GM21529 (cell line): ENCODE data around the gene FSTL1.

Source experiments
- ATAC-seq: cut with Tn5 transposase; IDR thresholded peaks from one replicate; pipeline ENCODE4 v1.9.1; 2021; ENCODE audit not compliant: unreplicated experiment

Gene FSTL1

DNA sequence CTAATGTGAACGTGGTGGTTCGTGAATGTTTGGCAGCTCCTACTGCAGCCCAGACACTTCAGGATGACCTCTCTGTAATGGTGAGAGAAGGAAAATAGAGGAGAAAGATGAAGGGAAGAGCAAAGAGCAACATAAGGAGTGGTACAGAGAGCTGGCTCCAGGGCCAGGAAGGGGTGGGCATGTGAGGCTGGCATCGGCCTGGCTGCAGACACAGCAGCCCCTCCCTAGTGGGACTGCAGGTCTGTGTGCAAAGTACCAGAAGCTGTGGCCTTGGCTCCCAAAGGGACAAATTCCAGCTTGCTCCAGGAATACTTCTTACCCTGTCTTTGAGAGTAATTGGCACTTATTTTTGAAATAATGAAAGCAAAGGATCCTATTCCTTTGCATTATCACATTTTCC lies 10.0 kb downstream of the FSTL1 start:
- no peak for ATAC-seq

- no peak for ATAC-seq
Measured at GRCh38 chr3:120440001-120440703, 10.6 kb downstream of the FSTL1 start.

GRCh38 chr3:120438665-120439370 lies 12.0 kb downstream of the FSTL1 start:
- no peak for ATAC-seq

- no peak for ATAC-seq
Measured at GRCh38 chr3:120438216-120438615, 12.6 kb downstream of the FSTL1 start.

DNA sequence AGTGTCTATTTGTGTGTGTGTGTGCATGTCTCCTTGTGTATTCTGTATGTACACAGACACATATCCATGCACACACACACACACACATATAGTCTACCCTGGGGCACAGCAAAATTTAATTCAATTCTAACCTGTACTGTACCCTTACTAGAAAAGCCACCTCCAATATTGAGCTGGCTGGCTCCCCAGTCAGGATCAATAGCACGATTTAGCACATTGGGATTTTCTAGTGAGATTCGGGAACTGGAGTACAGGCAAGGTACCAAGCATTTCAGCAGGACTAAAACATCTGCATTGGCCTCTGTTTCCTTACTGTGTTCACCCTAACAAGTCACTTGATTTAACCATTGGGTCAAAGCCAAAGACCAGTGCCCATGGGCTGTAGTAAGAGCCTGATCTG lies 13.2 kb downstream of the FSTL1 start:
- ATAC-seq = no peak

DNA sequence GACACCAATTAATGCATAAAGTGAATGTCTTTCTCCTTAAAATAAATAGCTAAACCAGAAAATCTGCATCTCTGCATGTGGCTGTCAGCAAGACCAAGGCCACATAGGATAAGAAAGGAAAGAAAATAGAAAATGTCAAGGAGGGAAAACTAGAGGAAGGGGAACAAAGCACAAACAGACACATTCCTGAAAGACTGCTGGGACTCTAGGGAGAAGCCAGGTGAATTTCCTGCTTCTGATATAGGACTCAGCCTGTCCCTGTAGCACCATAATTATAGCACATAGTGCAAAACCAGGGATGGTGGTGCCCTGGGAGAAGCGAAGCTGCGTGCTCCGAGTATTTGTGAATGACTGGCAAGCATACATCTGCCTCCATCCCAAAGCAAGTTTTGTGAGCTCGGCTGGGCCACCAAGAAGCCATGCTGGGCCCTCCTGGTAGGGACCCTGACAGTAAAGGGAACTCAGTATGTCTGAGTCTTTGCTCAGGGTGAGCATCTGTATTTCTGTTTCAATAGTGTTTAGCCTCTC lies 14.2 kb downstream of the FSTL1 start:
- no peak for ATAC-seq

DNA sequence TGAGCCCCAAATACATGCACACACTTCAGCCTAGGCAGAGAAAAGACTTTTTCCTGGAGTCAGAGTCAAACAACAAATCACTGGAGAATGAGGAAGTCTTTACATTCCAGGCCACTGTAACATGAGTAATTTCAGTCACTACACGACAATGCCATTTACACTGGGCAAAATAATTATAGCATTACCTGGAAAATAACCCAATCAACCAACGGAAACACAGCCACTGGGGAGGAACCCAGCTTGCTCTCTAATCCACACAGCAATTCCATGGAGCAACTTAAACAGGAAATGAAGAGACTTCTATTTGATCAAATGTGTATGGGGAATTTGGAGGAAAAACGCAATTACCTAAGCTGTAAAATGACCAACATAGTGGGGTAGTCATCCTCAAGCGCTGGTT lies 15.2 kb downstream of the FSTL1 start:
- ATAC-seq = no peak

- ATAC-seq = no peak
Measured at GRCh38 chr3:120433662-120434331, 17.0 kb downstream of the FSTL1 start.

DNA sequence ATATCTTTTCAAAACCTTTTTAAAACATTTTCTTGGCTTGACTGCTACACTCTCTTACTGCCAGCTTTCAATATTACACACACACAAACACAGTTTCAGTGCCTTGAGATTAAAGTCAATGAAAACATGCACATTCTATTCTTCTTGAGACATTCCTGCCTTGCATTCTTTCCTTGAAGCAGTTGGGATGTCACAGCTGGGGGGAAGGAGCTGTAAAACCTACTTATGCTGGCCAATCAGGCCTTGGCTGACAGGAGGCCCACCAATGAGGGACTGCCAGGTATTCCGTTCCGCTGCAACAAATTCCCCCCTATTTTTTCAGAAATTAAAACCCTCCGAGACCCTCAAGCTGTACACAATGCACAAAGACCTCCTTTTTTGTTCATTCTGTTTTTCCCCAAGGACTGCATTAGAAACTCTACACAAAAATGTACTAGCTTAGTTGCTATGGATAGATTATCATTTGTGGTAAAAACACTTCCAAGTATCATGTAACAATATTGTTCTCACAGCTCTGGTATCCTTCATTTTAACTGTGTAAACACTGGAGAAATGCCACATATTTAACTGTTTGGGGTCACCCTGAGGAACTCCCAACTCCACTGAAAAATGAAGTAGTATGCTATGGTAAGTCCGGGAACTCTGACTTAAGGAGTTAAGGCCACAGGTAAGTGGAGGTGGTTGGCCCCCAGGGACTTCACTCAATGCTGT lies 18.5 kb downstream of the FSTL1 start:
- no peak for ATAC-seq

DNA sequence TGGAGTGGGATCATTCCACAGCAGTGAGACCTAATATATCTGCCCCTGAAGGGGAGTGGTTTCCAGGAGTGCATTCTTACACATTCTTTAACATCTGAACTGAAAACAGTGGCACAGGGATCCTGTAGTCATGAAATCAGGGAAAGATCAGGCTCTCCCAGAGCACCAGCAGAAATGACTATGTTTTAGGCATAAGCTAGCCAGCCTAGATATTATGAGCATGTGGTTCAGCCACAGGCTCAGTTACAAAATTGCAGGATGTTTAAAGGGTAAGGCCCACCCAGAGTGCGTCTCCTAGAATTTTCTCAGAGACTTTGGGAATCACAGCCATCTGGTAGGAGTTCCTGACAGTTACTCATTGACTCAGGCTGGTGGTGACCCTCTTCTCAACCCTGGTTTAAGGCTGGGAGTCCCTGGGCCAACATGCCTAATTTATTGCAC lies 20.9 kb downstream of the FSTL1 start:
- no peak for ATAC-seq

DNA sequence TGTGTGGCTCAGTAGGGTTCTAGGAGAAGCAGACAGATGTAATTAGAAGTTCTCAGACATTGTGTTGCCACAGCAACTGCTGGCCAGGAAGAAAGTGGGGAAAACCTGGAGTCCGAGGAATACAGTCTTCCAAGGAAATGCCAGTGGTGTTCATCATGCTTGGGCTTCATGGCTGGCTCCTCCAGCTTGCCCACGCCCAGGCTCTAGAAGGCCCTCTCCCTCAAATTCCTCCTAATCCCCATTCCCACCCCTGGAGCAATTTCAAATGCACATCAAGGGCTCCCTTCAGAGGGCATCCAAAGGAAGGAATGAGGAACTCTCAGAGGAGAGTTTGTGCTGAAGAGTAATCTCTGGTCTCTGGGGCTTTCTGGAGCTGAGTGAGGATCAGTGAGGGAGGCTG lies 21.9 kb downstream of the FSTL1 start:
- no peak for ATAC-seq

- no peak for ATAC-seq
Measured at GRCh38 chr3:120427201-120427600, 23.6 kb downstream of the FSTL1 start.

DNA sequence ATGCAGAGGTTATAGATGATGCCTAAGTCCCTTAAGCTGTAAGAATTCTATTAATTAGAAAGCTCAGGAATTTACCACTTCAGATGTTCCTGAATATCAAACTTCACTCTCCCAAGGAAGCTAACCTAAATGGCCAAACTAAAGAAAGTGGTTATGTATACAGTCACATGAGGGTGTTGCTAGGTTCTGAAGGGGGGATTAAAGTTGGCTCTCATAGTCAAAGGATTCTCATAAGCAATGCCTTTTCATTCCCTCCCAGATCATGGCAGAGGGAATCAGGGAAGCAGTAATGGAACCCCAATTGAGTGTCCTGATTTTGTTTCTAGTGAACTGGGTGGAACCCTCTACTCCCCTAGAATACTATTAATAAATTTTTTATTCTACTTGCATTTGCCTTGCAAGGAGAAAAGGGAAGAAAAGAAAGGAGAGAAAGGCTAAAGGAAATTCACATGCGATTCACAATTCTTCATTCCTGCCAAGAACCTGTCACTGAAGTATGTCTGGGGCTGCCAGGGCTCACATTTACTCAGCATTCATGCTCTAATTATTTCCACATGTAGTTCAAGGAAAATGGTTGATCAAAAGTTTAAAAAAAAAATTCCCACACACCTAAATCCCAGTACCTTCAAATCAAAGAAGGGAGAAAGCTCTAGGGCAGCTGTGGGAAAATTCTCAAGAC lies 25.1 kb downstream of the FSTL1 start:
- no peak for ATAC-seq

GRCh38 chr3:120424976-120425570 lies 25.7 kb downstream of the FSTL1 start:
- no peak for ATAC-seq

- ATAC-seq = no peak
Measured at GRCh38 chr3:120424506-120424905, 26.3 kb downstream of the FSTL1 start.

- no peak for ATAC-seq
Measured at GRCh38 chr3:120423432-120423831, 27.4 kb downstream of the FSTL1 start.

DNA sequence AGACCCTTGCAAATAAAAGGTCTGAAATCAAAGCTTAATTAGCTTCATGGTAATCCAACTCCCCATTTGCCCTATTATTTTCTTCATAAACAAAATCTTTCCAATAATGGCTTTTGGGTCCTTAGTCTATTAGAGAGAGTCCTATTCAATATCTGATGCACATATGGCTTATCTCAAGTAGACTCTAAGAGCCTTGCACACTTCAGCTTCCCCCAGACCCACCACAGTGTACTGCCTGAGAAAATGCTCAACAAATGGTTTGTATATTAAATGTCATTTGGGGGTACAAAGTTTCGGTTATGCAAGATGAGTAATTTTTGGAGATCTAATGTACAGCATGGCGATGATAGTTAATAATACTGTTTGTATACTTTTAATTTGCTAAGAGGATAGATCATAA lies 28.9 kb downstream of the FSTL1 start:
- ATAC-seq = no peak

DNA sequence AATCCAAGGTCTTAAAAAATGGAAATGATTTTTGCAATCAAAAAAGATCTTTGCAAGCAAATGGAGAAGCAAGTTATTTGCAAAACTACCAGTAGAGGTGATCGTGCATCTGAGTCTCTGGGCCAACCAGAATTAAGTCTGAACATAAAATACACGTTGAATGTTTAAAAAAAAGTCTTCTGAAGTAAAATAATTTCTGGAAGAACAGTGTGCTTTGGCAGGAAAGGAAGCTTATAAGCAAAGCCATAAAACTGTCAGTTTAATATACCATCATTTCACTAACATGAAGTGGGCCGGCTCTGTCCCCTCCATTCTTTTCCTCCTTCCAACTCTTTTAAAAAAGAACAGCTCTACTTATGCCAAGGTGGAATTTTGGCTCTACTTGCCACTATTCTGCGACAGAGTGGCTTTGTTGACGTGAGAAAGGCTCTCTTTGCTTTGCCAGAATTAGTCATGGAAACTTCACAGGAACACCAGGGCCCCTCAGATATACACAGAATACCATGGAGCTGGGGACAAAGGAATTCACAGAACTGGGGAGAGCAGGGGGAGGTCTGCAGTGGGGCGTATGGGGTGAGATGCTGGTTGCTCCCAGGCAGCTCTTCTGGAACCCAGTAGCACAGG lies 29.8 kb downstream of the FSTL1 start:
- ATAC-seq = no peak

DNA sequence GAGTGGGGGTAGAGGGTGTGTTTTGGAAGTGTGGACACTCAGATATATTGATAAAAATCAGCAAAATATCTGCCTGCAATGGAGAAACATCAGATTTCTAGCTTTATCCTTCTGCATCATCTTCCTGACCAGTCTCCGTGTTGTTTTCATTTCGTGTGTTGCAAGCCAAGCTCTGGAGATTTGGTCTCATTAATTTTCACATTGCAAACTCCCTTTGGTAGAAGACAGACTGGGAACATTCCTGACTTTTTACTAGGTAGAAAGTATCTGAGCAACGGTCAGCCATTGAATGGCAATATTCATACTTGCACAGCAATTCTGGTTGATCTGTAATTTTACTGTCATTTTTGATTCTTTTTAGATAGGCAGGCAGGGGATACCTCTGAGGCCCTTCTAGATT lies 30.4 kb downstream of the FSTL1 start:
- no peak for ATAC-seq

DNA sequence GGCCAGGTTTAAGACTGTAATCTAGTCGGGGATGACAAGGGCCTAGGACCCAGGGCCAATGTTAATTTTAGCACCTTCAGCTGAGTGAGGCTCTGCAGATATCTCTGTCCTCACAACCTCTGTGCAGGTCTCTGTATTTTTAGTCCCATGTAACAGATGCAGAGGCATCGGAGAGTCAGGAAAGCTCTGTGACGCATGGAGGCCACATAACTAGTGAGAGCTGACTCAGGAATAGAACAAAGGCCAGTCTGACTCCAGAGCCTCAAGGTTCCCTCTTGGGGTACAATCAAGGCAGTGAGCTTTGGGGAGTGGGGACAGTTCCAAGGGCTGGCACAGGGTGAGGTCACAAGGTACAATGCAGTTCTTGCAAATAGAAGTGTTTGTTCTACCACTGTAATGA lies 31.0 kb downstream of the FSTL1 start:
- no peak for ATAC-seq
